ENCODE results near the gene TENT4B. TPM values are rescaled to one million over a fixed set of nuclear protein-coding genes. Genes with fewer than 3 reads are reported as not detected.

The TENT4B gene
- total RNA-seq, 1 experiment from 2014 or later = 13.0 TPM

- Histone ChIP-seq H3K56ac (ENCODE audit: insufficient read length, low read depth, low read length) (no peak overlapping the region), H4K8ac (replicated peaks; ENCODE audit: insufficient read length, low read depth, low read length) (no peak overlapping the region), H3K27ac (ENCODE audit: insufficient read length, low read depth, low read length) (no peak overlapping the region), H2BK20ac (ENCODE audit: low read depth, low read length, poor library complexity, severe bottlenecking) (no peak overlapping the region), H3K79me2 (ENCODE audit: insufficient read depth, low read length) (no peaks in the 10 kb centered on the region), H2BK12ac (ENCODE audit: insufficient read length, low read depth, low read length) (no peak overlapping the region), H2BK15ac (ENCODE audit: low read depth, low read length) (no peak overlapping the region), H3K18ac (ENCODE audit: insufficient read length, low read depth, low read length) (no peak overlapping the region), H3K23ac (ENCODE audit: insufficient read length, low read depth, low read length) (no peak overlapping the region), H2AFZ (ENCODE audit: low read length) (no peak overlapping the region), H3K27me3 (ENCODE audit: insufficient read depth, low read length) (no peaks in the 10 kb centered on the region), H3K79me1 (ENCODE audit: insufficient read depth, low read depth, low read length, poor library complexity, severe bottlenecking) (no peaks in the 10 kb centered on the region), H3K23me2 (ENCODE audit: insufficient read length, low read depth, low read length, poor library complexity, severe bottlenecking) (no peaks in the 10 kb centered on the region), H2BK120ac (ENCODE audit: low read depth, low read length, poor library complexity, severe bottlenecking) (no peak overlapping the region), H4K5ac (ENCODE audit: insufficient read length, low read depth, low read length) (no peak overlapping the region), H3K9ac (ENCODE audit: extremely low read depth, insufficient read length, low read length) (no peak overlapping the region), H3K4ac (ENCODE audit: low read depth, low read length) (no peak overlapping the region), H2AK5ac (ENCODE audit: insufficient read length, low read length) (no peak overlapping the region), H3K9me3 (ENCODE audit: control insufficient read depth, low read depth, low read length) (no peaks in the 10 kb centered on the region), H2BK5ac (ENCODE audit: insufficient read length, low read length) (no peak overlapping the region), H4K91ac (ENCODE audit: insufficient read length, low read depth, low read length) (no peak overlapping the region), H3T11ph (ENCODE audit: low read length) (no peak overlapping the region), H3K14ac (ENCODE audit: insufficient read depth, low read length) (no peak overlapping the region), H3K4me2 (ENCODE audit: insufficient read depth, insufficient read length, low read length) (no peak overlapping the region), H4K20me1 (ENCODE audit: control insufficient read depth, insufficient read depth, insufficient read length) (no peaks in the 10 kb centered on the region), H3K4me1 (ENCODE audit: insufficient read depth, low read length) (no peaks in the 10 kb centered on the region)
- Mint-ChIP-seq H3K4me3 (no peak overlapping the region), H3K27ac (no peak overlapping the region), H3K27me3 (ENCODE audit: low read depth) (peaks cover 13% of the 10 kb centered on the region), H3K4me1 (peaks cover 8 to 11% of the 10 kb centered on the region in 2 experiments; a peak in 3 of 4 replicates), H3K36me3 (ENCODE audit: insufficient read depth in 1 of 3, low read depth in 3 of 3) (no peaks in the 10 kb centered on the region), H3K9me3 (no peaks in the 10 kb centered on the region)
- WGBS (ENCODE audit: extremely low coverage, insufficient read length, low lambda C conversion rate) = no CpG with 5 or more reads among the region's 3 CpGs
- TF ChIP-seq CTCF (conservative IDR thresholded peaks at IDR 0.05) = no peak
- no peak for DNase-seq
Observed at GRCh38 chr16:50238314-50238713, 85.2 kb downstream of the TENT4B start.
